Activated CD4-positive, alpha-beta T cell treated with anti-CD3 and anti-CD28 coated beads for 36 hours (primary cell): ENCODE data around the gene PACC1. TPM values are rescaled to one million over a fixed set of nuclear protein-coding genes. Genes with fewer than 3 reads are reported as not detected.

ENCODE experiments used
- ATAC-seq: fragments of 200-7000 bp; cut with Tn5 transposase; one replicate; pipeline ENCODE4 v1.10.0; 2021; ENCODE audit warnings: mild to moderate bottlenecking, moderate library complexity
- CTCF ChIA-PET: fragments of 350-600 bp; sonication (Branson Sonifier 250); formaldehyde crosslinking; loops from one replicate; lab custom pipeline; 2021; ENCODE audit warnings: antibody characterized with exemption; lab: Charles Lee
- POLR2A ChIA-PET: fragments of 350-600 bp; sonication (Branson Sonifier 250); formaldehyde crosslinking; loops from one replicate; lab custom pipeline; 2021; ENCODE audit warnings: antibody characterized with exemption, inconsistent platforms; lab: Charles Lee
- DNase-seq: peaks from one replicate; pipeline ENCODE4 v3.0.0-alpha.2; 2020
- H3K27ac Mint-ChIP-seq: one replicate; pipeline ENCODE4 v1.8.0; 2021; ENCODE audit warnings: mixed read lengths
- H3K27me3 Mint-ChIP-seq: one replicate; pipeline ENCODE4 v1.8.0; 2021; ENCODE audit warnings: mixed read lengths
- H3K36me3 Mint-ChIP-seq: one replicate; pipeline ENCODE4 v1.8.0; 2021; ENCODE audit warnings: low read depth, mixed read lengths
- H3K4me1 Mint-ChIP-seq: one replicate; pipeline ENCODE4 v1.8.0; 2021; ENCODE audit warnings: mixed read lengths
- H3K4me3 Mint-ChIP-seq: one replicate; pipeline ENCODE4 v1.8.0; 2021; ENCODE audit warnings: mild to moderate bottlenecking, moderate library complexity, mixed read lengths
- H3K9me3 Mint-ChIP-seq: one replicate; pipeline ENCODE4 v1.8.0; 2021; ENCODE audit warnings: low read depth, mixed read lengths
- intact Hi-C, 2 experiments: fragments of 100-400 bp; cut with DNase I in 1 of 2; cut with micrococcal nuclease in 1 of 2; formaldehyde crosslinking; loops; one replicate each; pipeline versions ENCODE4 v1.14.2 to v1.15.1; 2022 to 2024; cut with DNase I, micrococcal nuclease
- total RNA-seq, 2 experiments: library from RNA; stranded (reverse); gene quantifications; one replicate each; pipeline ENCODE4 v1.2.3, GENCODE V29; 2021

The PACC1 gene
- total RNA-seq, 2 experiments from 2014 or later, result 9.2 to 13.8 TPM

GRCh38 chr1:212364985-212365384, 49.7 kb downstream of the PACC1 start:
- ChIA-PET CTCF (interaction anchor here (0.6 to 4.9 kb wide), 12 partner anchors 9 to 765 kb away, joined by 3 to 64 read pairs (median 6); no protein-coding TSS in a partner anchor), POLR2A (no interaction called here)
- DNase-seq, result no peak
- intact Hi-C loops, result loop anchor here in 1 of 2 experiments (5.0 to 10.0 kb wide), 3 partner anchors 90 to 683 kb away; no protein-coding TSS in a partner anchor
- Mint-ChIP-seq H3K36me3 (peaks cover 40% of the 10 kb centered on the region), H3K4me3 (no peak overlapping the region), H3K9me3 (no peaks in the 10 kb centered on the region), H3K27me3 (no peaks in the 10 kb centered on the region), H3K27ac (no peak overlapping the region), H3K4me1 (peaks cover 5% of the 10 kb centered on the region)
- ATAC-seq, result no peak

DNA sequence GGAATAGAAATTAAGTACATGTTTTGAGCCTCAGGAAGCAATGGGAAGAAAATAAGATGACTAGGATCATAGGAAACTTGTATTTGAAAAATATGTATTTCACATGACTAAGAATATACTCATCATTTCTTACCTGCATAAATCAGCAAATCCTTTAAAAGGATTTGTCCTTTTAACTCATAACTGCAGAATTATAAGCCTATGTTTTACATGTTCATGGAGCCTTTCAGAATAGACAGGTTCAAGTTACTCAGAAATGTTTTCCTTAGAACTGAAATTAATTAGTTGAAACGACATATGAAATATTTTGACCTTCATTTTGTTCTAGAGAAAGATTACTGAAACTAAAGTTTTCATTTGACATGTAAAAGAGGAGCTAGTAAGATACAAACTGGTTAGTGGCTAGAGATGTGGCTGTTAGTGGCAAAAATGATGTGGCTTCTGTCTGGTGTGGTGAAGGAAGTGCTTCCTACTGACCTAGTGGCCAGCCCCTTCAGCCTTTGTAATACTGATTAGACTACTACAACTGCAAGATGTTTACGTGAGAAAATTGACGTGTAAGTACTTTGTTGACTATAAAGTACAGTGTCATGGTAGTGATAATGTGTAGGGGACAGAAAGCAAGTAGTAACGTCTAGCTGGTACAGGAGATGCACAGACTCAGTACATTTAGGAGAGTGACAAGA, 54.7 kb downstream of the PACC1 start:
- peak; percentile 88 for ATAC-seq
- ChIA-PET CTCF (interaction anchor here (0.7 to 1.2 kb wide), 5 partner anchors 9 to 680 kb away, joined by 3 to 5 read pairs (median 3); partner anchors contain the start of genes DTL, INTS7 and PPP2R5A), POLR2A (no interaction called here)
- Mint-ChIP-seq H3K9me3 (no peaks in the 10 kb centered on the region), H3K27me3 (no peaks in the 10 kb centered on the region), H3K27ac (peak overlapping the region; percentile 90), H3K4me1 (peaks cover 10% of the 10 kb centered on the region), H3K4me3 (no peak overlapping the region), H3K36me3 (peaks cover 27% of the 10 kb centered on the region)
- intact Hi-C loops, result loop anchor here in 1 of 2 experiments (2.0 to 10.0 kb wide), 2 partner anchors 75 to 95 kb away; partner anchors contain the start of gene PPP2R5A
- DNase-seq, result peak; percentile 46

DNA sequence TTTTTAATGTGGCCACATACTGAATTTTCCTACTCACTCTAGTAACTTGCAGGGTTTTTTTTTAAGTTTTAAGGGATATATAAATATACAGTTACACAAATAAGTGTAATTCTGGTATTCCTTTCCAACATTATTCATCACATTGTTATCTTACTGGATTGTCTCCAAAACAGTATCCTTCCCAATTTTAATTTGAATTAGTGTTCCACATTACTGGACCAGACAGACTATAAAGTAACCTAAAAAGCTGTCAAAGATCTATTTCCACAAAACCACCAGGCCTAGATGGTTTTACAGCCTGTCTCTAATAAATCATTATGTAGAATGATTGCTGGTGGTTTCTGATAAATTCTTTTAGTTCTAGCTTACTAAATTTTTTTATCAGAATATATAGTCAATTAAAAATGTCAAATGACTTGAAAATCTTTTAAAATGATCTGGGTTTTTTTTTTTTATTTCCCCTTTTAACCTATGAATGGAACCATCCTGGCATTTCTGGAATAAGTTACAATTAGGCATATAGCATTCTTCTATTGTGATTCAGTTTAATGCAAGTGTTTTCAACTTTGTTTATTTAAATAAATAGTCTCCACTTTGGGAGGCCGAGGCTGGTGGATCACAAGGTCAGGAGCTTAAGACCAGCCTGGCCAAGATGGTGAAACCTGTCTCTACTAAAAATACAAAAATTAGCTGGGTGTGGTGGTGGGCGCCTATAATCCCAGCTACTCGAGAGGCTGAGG, 59.3 kb downstream of the PACC1 start:
- Mint-ChIP-seq H3K9me3 (no peaks in the 10 kb centered on the region), H3K4me1 (peaks cover 9% of the 10 kb centered on the region), H3K27ac (no peak overlapping the region), H3K36me3 (peaks cover 31% of the 10 kb centered on the region), H3K4me3 (no peak overlapping the region), H3K27me3 (no peaks in the 10 kb centered on the region)
- DNase-seq (no peak), ATAC-seq (no peak)
- POLR2A ChIA-PET, result no interaction called here
- intact Hi-C loops, result no loop called here
- CTCF ChIA-PET, result interaction anchor here (1.0 to 2.1 kb wide), 3 partner anchors 8 to 13 kb away, joined by 3 to 5 read pairs (median 5); no protein-coding TSS in a partner anchor

- no peak overlapping the region for H3K4me3 Mint-ChIP-seq
- POLR2A ChIA-PET, result no interaction called here
- intact Hi-C loops, result no loop called here
- CTCF ChIA-PET, result no interaction called here
- H3K4me1 Mint-ChIP-seq, result peaks cover under 1% of the 10 kb centered on the region
- H3K27ac Mint-ChIP-seq, result no peak overlapping the region
- DNase-seq, result no peak
- no peak for ATAC-seq
- H3K27me3 Mint-ChIP-seq, result no peaks in the 10 kb centered on the region
- H3K9me3 Mint-ChIP-seq, result no peaks in the 10 kb centered on the region
- peaks cover 24% of the 10 kb centered on the region for H3K36me3 Mint-ChIP-seq
Observed at GRCh38 chr1:212354464-212354863, 60.2 kb downstream of the PACC1 start.

- H3K36me3 Mint-ChIP-seq, result peaks cover 27% of the 10 kb centered on the region
- H3K27ac Mint-ChIP-seq, result peak overlapping the region; percentile 59
Observed at GRCh38 chr1:212353181-212353580, 61.5 kb downstream of the PACC1 start.

DNA sequence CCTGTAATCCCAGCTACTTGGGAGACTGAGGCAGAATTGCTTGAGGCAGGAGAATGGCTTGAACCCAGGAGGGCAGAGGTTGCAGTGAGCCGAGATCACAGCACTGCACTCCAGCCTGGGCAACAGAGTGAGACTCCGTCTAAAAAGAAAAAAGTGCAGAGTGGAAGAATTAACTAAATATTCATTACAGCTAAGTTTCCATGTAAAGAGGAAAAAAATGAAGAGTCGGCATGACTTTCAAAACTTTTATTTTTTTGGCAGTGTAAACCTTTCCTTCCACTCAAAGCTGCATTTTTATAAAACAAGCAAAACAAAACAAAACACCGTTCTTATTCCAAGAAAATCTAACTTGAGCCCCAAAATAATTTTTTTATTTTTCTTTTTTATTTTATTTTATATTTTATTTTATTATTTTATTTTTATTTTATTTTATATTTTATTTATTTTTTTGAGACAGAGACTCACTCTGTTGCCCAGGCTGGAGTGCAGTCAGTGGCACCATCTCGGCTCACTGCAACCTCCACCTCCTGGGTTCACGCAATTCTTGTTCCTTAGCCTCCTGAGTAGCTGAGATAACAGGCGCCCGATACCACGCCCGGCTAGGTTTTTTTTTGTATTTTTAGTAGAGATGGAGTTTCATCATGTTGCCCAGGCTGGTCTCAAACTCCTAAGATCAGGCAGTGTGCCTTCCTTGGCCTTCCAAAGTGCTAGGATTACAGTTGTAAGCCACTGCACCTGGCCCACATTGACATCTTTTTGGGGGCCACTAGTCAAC, 62.9 kb downstream of the PACC1 start:
- H3K27ac Mint-ChIP-seq, result peak overlapping the region; percentile 19
- intact Hi-C loops, result no loop called here
- H3K4me1 Mint-ChIP-seq, result peaks cover under 1% of the 10 kb centered on the region
- peaks cover 31% of the 10 kb centered on the region for H3K36me3 Mint-ChIP-seq
- POLR2A ChIA-PET, result no interaction called here
- no peak for DNase-seq
- no peak for ATAC-seq
- H3K4me3 Mint-ChIP-seq, result no peak overlapping the region
- H3K27me3 Mint-ChIP-seq, result no peaks in the 10 kb centered on the region
- CTCF ChIA-PET, result interaction anchor here (0.8 to 1.6 kb wide), 5 partner anchors 11 to 671 kb away, joined by 3 to 5 read pairs (median 4); no protein-coding TSS in a partner anchor
- H3K9me3 Mint-ChIP-seq, result no peaks in the 10 kb centered on the region

More at GRCh38 chr1:212353181-212353580, 61.5 kb downstream of the PACC1 start:
- Mint-ChIP-seq H3K4me1 (no peaks in the 10 kb centered on the region), H3K9me3 (no peaks in the 10 kb centered on the region), H3K27me3 (no peaks in the 10 kb centered on the region), H3K4me3 (no peak overlapping the region)
- intact Hi-C loops, result no loop called here
- ChIA-PET CTCF (interaction anchor here (1.1 to 1.2 kb wide), 2 partner anchors 10 to 12 kb away, joined by 3 read pairs; no protein-coding TSS in a partner anchor), POLR2A (no interaction called here)
- DNase-seq (no peak), ATAC-seq (peak; percentile 68)

DNA sequence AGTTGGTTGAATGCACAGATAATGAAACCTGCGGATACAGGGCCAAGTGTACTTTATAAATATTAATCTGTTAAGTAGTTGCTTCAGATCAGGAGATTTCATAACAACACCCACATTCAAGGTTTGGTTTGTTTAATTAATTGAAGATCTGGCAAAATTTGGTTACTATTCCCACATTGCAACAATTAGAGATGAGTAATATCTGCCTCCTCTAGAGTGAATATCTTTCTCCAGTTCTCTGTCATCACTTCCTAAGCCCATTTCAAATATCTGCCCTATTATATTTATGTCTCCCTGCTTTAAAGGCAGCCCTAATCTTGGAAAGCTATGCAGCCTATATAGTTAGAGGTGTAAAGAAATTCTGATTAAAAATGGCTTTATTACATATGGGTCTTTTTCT, 68.1 kb downstream of the PACC1 start:
- H3K4me3 Mint-ChIP-seq, result no peak overlapping the region
- POLR2A ChIA-PET, result no interaction called here
- no peak for ATAC-seq
- no peak for DNase-seq
- H3K4me1 Mint-ChIP-seq, result peaks cover 3% of the 10 kb centered on the region
- intact Hi-C loops, result loop anchor here in 1 of 2 experiments (5.0 kb wide), 1 partner anchor 596 kb away; no protein-coding TSS in a partner anchor
- no peaks in the 10 kb centered on the region for H3K27me3 Mint-ChIP-seq
- CTCF ChIA-PET, result interaction anchor here (0.8 to 3.6 kb wide), 3 partner anchors 9 to 110 kb away, joined by 3 to 13 read pairs (median 4); no protein-coding TSS in a partner anchor
- H3K27ac Mint-ChIP-seq, result peak overlapping the region; percentile 10
- peaks cover 23% of the 10 kb centered on the region for H3K36me3 Mint-ChIP-seq
- no peaks in the 10 kb centered on the region for H3K9me3 Mint-ChIP-seq

DNA sequence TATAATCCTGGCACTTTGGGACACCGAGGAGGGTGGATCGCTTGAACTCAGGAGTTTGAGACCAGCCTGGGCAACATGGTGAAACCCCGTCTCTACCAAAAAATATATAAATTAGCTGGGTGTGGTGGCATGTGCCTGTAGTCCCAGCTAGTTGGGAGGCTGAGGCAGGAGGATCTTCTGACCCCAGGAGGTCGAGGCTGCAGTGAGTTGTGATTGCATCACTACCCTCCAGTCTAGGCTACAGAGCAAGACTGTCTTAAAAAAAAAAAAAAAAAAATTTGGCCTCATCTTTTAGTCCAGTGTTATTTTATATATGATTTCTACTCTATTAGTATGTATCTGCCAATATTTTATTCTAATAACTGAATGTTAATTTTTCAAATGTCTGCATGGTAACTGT, 69.8 kb downstream of the PACC1 start:
- POLR2A ChIA-PET, result no interaction called here
- no peak overlapping the region for H3K27ac Mint-ChIP-seq
- H3K4me1 Mint-ChIP-seq, result peaks cover 5% of the 10 kb centered on the region
- H3K36me3 Mint-ChIP-seq, result peaks cover 21% of the 10 kb centered on the region
- H3K9me3 Mint-ChIP-seq, result no peaks in the 10 kb centered on the region
- CTCF ChIA-PET, result interaction anchor here (1.2 kb wide), 1 partner anchor 9 kb away, joined by 4 read pairs; no protein-coding TSS in a partner anchor
- H3K4me3 Mint-ChIP-seq, result no peak overlapping the region
- ATAC-seq (no peak), DNase-seq (no peak)
- no peaks in the 10 kb centered on the region for H3K27me3 Mint-ChIP-seq
- intact Hi-C loops, result loop anchor here in 1 of 2 experiments (5.0 kb wide), 1 partner anchor 597 kb away; no protein-coding TSS in a partner anchor

- intact Hi-C loops, result no loop called here
- no peak for ATAC-seq
- CTCF ChIA-PET, result interaction anchor here (1.3 to 1.4 kb wide), 2 partner anchors 8 to 271 kb away, joined by 3 to 5 read pairs; no protein-coding TSS in a partner anchor
- DNase-seq, result no peak
- no peaks in the 10 kb centered on the region for H3K9me3 Mint-ChIP-seq
- H3K27me3 Mint-ChIP-seq, result no peaks in the 10 kb centered on the region
- peaks cover 4% of the 10 kb centered on the region for H3K4me1 Mint-ChIP-seq
- peaks cover 12% of the 10 kb centered on the region for H3K36me3 Mint-ChIP-seq
- POLR2A ChIA-PET, result interaction anchor here (0.7 kb wide), 1 partner anchor 115 kb away, joined by 7 read pairs; no protein-coding TSS in a partner anchor
- no peak overlapping the region for H3K4me3 Mint-ChIP-seq
- no peak overlapping the region for H3K27ac Mint-ChIP-seq
Observed at GRCh38 chr1:212341090-212341489, 73.6 kb downstream of the PACC1 start.

- H3K27ac Mint-ChIP-seq, result no peak overlapping the region
- POLR2A ChIA-PET, result no interaction called here
- CTCF ChIA-PET, result no interaction called here
Observed at GRCh38 chr1:212329105-212329504, 85.6 kb downstream of the PACC1 start.

More at GRCh38 chr1:212329105-212329504, 85.6 kb downstream of the PACC1 start:
- Mint-ChIP-seq H3K36me3 (peaks cover 18% of the 10 kb centered on the region), H3K4me3 (no peak overlapping the region), H3K27me3 (no peaks in the 10 kb centered on the region), H3K9me3 (no peaks in the 10 kb centered on the region), H3K4me1 (peaks cover 10% of the 10 kb centered on the region)
- DNase-seq (no peak), ATAC-seq (no peak)
- intact Hi-C loops, result no loop called here
